ENCODE measurements around the gene WDR62.
"Not testable (repeated sequence)": the region's sequence is repeated elsewhere in the genome, so short reads cannot be mapped to it uniquely, and the experiment has no call there.

Gene WDR62

GRCh38 chr19:36040495-36040894 lies 14.2 kb upstream of the WDR62 start:
- no peak for DNase-seq (ENCODE audit: low read depth)

GRCh38 chr19:36041092-36041491 lies 13.6 kb upstream of the WDR62 start:
- not testable (repeated sequence) for DNase-seq (ENCODE audit: low read depth)

- no peak for DNase-seq (ENCODE audit: low read depth)
These were observed 12.9 kb upstream of the WDR62 start for GRCh38 chr19:36041831-36042230.

- no peak for DNase-seq (ENCODE audit: low read depth)
These were observed 10.7 kb upstream of the WDR62 start for GRCh38 chr19:36043952-36044351.

- DNase-seq (ENCODE audit: low read depth): no peak
These were observed 8.2 kb upstream of the WDR62 start for GRCh38 chr19:36046443-36047050.

- no peak for DNase-seq (ENCODE audit: low read depth)
These were observed 6.9 kb upstream of the WDR62 start for GRCh38 chr19:36047835-36048234.

- DNase-seq (ENCODE audit: low read depth): no peak
These were observed 5.5 kb upstream of the WDR62 start for GRCh38 chr19:36049080-36049698.

- DNase-seq (ENCODE audit: low read depth): no peak
These were observed 3.5 kb upstream of the WDR62 start for GRCh38 chr19:36051236-36051635.

- no peak for DNase-seq (ENCODE audit: low read depth)
These were observed 3.1 kb upstream of the WDR62 start for GRCh38 chr19:36051637-36052036.

- DNase-seq (ENCODE audit: low read depth): peak; percentile 99
These were observed 471 bp upstream of the WDR62 start, which contains the start of gene THAP8 for GRCh38 chr19:36054119-36054732. Gene THAP8 (minus strand): TSS chr19:36054285. CDS start chr19:36054217, 68 bp downstream.

- DNase-seq (ENCODE audit: low read depth): no peak
These were observed 3.9 kb downstream of the WDR62 start for GRCh38 chr19:36058481-36059179.

- DNase-seq (ENCODE audit: low read depth): no peak
These were observed 4.6 kb downstream of the WDR62 start for GRCh38 chr19:36059180-36059910.

- DNase-seq (ENCODE audit: low read depth): no peak
These were observed 5.7 kb downstream of the WDR62 start for GRCh38 chr19:36060430-36060829.

GRCh38 chr19:36061367-36061766 lies 6.7 kb downstream of the WDR62 start:
- DNase-seq (ENCODE audit: low read depth): no peak

GRCh38 chr19:36064826-36065225 lies 10.1 kb downstream of the WDR62 start:
- DNase-seq (ENCODE audit: low read depth): no peak

- no peak for DNase-seq (ENCODE audit: low read depth)
These were observed 13.0 kb downstream of the WDR62 start for GRCh38 chr19:36067681-36068080.

- not testable (repeated sequence) for DNase-seq (ENCODE audit: low read depth)
These were observed 14.3 kb downstream of the WDR62 start for GRCh38 chr19:36068810-36069499.

- no peak for DNase-seq (ENCODE audit: low read depth)
These were observed 17.4 kb downstream of the WDR62 start for GRCh38 chr19:36072081-36072480.

GRCh38 chr19:36073121-36073876 lies 18.6 kb downstream of the WDR62 start:
- no peak for DNase-seq (ENCODE audit: low read depth)

- no peak for DNase-seq (ENCODE audit: low read depth)
These were observed 24.8 kb downstream of the WDR62 start for GRCh38 chr19:36079389-36079945.
